ENCODE results near the gene OR2B2.

The OR2B2 gene

DNA sequence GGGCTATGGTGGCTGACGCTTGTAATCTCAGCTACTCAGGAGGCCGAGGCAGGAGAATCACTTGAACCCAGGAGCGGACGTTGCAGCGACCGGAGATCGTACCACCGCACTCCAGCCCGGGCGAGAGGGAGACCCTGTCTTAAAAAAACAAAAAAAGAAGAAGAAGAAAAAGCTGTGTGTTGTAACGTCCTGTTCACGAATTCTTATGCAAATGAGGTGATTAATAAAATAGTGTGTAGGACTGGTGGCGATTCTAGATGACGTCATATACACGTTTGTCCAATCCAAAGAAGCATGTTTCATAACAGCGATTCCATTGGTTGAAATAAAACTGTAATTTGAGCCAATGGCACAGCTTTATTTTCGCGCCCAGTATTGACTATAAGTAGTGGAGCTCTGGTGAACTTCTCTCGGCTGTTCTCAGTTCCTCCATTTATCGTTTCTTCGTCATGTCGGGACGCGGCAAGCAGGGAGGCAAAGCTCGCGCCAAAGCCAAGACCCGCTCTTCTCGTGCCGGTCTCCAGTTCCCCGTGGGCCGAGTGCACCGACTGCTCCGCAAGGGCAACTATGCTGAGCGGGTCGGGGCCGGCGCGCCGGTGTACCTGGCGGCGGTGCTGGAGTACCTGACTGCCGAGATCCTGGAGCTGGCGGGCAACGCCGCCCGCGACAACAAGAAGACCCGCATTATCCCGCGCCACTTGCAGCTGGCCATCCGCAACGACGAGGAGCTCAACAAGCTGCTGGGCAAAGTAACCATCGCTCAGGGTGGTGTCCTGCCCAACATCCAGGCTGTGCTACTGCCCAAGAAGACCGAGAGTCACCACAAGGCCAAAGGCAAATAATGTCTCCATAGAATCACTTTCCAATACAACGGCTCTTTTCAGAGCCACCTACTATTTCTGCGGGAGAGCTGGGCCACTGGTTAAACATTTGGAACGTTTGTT, 47.0 kb downstream of the OR2B2 start (continued):
- TF ChIP-seq HOXD13 (CRISPR knock-in tag; IDR thresholded peaks at IDR 0.05; ENCODE audit: borderline replicate concordance) (no peak), HOXC10 (CRISPR knock-in tag; IDR thresholded peaks at IDR 0.05) (no peak), ZNF560 (tag by site-specific recombination; IDR thresholded peaks at IDR 0.05; ENCODE audit: borderline replicate concordance) (no peak), SETDB1 (IDR thresholded peaks at IDR 0.05; ENCODE audit: insufficient read length, low read length) (peak; percentile 87), ZNF248 (tag by site-specific recombination; IDR thresholded peaks at IDR 0.05) (no peak)

DNA sequence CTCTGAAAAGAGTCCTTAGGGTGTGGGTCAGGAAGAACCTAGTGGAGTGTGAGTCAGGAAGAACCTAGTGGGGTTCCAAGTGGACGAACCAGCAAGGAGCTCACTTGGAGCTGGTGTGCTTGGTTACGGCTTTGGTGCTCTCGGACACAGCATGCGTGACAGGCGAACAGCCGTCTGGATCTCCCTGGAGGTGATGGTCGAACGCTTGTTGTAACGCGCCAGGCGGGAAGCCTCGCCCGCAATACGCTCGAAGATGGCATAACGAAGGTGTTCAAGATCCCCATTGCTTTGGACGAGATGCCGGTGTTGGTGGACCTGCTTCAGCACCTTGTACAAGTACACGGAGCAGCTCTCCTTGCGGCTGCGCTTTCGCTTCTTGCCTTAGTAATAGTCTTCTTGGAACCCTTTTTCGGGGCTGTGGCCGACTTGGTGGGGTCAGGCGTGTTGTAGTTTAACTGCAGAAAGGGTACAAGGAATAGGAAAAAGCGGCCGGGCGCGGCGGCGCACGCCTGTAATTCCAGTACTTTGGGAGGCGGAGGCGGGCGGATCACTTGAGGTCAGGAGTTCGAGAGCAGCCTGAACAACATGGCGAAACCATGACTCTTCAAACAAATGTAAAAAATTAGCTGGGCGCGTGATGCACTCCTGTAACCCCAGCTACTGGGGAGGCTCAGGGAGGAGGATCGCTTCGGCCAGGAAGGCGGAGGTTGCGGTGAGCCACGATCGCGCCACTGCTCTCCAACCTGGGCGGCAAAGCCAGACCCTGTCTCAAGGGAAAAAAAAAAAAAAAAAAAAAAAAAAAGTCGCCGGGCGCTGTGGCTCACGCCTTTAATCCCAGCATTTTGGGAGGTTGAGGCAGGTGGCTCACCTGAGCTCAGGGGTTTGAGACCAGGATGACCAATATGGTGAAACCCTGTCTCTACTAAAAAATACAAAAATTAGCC, 48.0 kb downstream of the OR2B2 start:
- no peaks in the 10 kb centered on the region for H3K9me3 ChIP-seq (ENCODE audit: control insufficient read depth, insufficient read depth, low read depth, low read length)
- ChIA-PET CTCF (interaction anchor here (0.5 to 1.3 kb wide), 4 partner anchors 22 to 352 kb away, joined by 3 to 7 read pairs (median 4); no protein-coding TSS in a partner anchor), POLR2A (interaction anchor here (0.5 to 5.2 kb wide), 23 partner anchors 9 to 731 kb away, joined by 3 to 189 read pairs (median 5); partner anchors contain the start of genes ZKSCAN8 and ZNF184)
- no peaks in the 10 kb centered on the region for H3K36me3 ChIP-seq (ENCODE audit: control insufficient read depth in 2 of 2, insufficient read depth in 1 of 2, low read length in 2 of 2)
- TF ChIP-seq, protein P1, sequence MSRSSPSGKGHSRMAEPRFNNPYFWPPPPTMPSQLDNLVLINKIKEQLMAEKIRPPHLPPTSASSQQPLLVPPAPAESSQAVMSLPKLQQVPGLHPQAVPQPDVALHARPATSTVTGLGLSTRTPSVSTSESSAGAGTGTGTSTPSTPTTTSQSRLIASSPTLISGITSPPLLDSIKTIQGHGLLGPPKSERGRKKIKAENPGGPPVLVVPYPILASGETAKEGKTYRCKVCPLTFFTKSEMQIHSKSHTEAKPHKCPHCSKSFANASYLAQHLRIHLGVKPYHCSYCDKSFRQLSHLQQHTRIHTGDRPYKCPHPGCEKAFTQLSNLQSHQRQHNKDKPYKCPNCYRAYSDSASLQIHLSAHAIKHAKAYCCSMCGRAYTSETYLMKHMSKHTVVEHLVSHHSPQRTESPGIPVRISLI (tag by site-specific recombination; IDR thresholded peaks at IDR 0.05) = peak; percentile 65; the same call in 1 of the 2 replicates
- TF ChIP-seq SP3 (tag by site-specific recombination; IDR thresholded peaks at IDR 0.05) = no peak
- peak overlapping the region; percentile 63 for H3K27ac ChIP-seq (ENCODE audit: extremely low read depth, low read depth, low read length)
- peak overlapping the region; percentile 78 for H3K4me3 ChIP-seq (ENCODE audit: low read depth, low read length)
- H3K4me1 ChIP-seq (ENCODE audit: control insufficient read depth, insufficient read depth, low read length) = no peaks in the 10 kb centered on the region

DNA sequence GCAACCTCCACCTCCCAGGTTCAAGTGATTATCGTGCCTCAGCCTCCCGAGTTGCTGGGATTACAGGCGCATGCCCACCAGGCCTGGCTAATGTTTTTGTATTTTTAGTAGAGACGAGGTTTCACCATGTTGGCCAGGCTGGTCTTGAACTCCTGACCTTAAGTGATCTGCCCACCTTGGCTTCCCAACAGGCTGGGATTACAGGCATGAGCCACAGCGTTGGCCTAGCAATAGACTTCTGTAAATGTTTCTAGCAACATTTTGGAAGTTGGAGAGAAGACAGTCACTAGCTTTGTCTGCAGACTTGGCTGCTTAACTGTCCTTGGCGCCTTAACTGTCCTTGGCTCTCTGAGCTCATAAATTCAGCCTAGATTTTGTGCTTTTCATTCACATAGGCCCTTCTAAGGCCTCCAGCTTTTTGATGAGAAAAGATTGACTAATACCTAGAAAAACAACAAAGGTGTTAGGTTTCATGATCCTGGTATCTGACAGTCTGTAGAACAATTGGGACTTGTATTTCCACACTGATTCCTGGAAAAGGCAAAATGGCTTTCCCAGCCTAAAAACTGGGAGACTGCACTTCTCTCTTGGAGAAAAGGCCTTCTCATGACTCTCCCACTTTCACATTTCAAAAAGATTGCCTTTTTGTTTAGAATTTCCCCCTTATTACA, 49.7 kb downstream of the OR2B2 start:
- Histone ChIP-seq H3K27ac (ENCODE audit: extremely low read depth, low read depth, low read length) (no peak overlapping the region), H3K36me3 (ENCODE audit: control insufficient read depth in 2 of 2, insufficient read depth in 1 of 2, low read length in 2 of 2) (no peaks in the 10 kb centered on the region), H3K4me1 (ENCODE audit: control insufficient read depth, insufficient read depth, low read length) (no peaks in the 10 kb centered on the region), H3K4me3 (ENCODE audit: low read depth, low read length) (no peak overlapping the region), H3K9me3 (ENCODE audit: control insufficient read depth, insufficient read depth, low read depth, low read length) (no peaks in the 10 kb centered on the region)
- CTCF ChIA-PET = interaction anchor here (0.6 to 0.7 kb wide), 3 partner anchors 39 to 1459 kb away, joined by 3 to 4 read pairs (median 3); no protein-coding TSS in a partner anchor
- POLR2A ChIA-PET = interaction anchor here (0.6 to 4.3 kb wide), 3 partner anchors 9 to 30 kb away, joined by 3 to 22 read pairs (median 3); a partner anchor contains a TSS
- TF ChIP-seq ZNF16 (tag by site-specific recombination; IDR thresholded peaks at IDR 0.05; ENCODE audit: low read depth) (no peak), PRDM1 (tag by site-specific recombination; IDR thresholded peaks at IDR 0.05) (peak; percentile 42; the same call in 1 of the 2 replicates)

DNA sequence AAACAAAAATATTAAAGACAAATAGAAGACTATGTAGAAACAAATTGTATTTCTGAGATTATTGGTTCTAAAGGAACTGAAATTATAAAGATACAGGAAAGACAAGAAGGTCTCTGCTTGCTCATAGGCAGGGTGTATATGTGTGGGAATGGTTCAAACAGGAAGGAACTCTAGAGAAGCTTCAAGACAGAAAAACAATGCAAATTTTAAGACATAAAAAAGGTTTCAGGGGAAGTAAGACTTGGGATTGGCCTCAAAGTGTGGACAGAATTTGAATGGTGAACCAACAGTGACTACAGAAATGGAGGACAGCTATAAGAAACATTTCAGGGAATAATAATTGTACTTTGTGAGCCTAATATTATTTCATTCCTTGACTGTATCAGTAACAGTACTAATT, 50.3 kb downstream of the OR2B2 start:
- H3K36me3 ChIP-seq (ENCODE audit: control insufficient read depth in 2 of 2, insufficient read depth in 1 of 2, low read length in 2 of 2) = no peaks in the 10 kb centered on the region
- no peaks in the 10 kb centered on the region for H3K9me3 ChIP-seq (ENCODE audit: control insufficient read depth, insufficient read depth, low read depth, low read length)
- no peak overlapping the region for H3K4me3 ChIP-seq (ENCODE audit: low read depth, low read length)
- H3K27ac ChIP-seq (ENCODE audit: extremely low read depth, low read depth, low read length) = no peak overlapping the region
- ChIA-PET CTCF (interaction anchor here (0.6 to 0.7 kb wide), 5 partner anchors 10 to 652 kb away, joined by 3 to 4 read pairs (median 3); a partner anchor contains a TSS), POLR2A (interaction anchor here (1.2 to 4.3 kb wide), 3 partner anchors 10 to 31 kb away, joined by 3 to 22 read pairs (median 7); a partner anchor contains a TSS)
- no peaks in the 10 kb centered on the region for H3K4me1 ChIP-seq (ENCODE audit: control insufficient read depth, insufficient read depth, low read length)
- TF ChIP-seq ZNF155 (tag by site-specific recombination; IDR thresholded peaks at IDR 0.05) (no peak), ZNF354C (tag by site-specific recombination; IDR thresholded peaks at IDR 0.05; ENCODE audit: borderline replicate concordance, low read depth) (no peak), KLF8 (tag by site-specific recombination; IDR thresholded peaks at IDR 0.05) (no peak), ZNF664 (tag by site-specific recombination; IDR thresholded peaks at IDR 0.05) (no peak), ZNF670 (tag by site-specific recombination; IDR thresholded peaks at IDR 0.05; ENCODE audit: low read depth) (no peak), ZNF707 (tag by site-specific recombination; IDR thresholded peaks at IDR 0.05) (no peak), ZNF140 (tag by site-specific recombination; IDR thresholded peaks at IDR 0.05) (no peak), ZNF23 (tag by site-specific recombination; IDR thresholded peaks at IDR 0.05; ENCODE audit: borderline replicate concordance) (no peak)
- TF ChIP-seq, protein P2, sequence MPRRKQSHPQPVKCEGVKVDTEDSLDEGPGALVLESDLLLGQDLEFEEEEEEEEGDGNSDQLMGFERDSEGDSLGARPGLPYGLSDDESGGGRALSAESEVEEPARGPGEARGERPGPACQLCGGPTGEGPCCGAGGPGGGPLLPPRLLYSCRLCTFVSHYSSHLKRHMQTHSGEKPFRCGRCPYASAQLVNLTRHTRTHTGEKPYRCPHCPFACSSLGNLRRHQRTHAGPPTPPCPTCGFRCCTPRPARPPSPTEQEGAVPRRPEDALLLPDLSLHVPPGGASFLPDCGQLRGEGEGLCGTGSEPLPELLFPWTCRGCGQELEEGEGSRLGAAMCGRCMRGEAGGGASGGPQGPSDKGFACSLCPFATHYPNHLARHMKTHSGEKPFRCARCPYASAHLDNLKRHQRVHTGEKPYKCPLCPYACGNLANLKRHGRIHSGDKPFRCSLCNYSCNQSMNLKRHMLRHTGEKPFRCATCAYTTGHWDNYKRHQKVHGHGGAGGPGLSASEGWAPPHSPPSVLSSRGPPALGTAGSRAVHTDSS (tag by site-specific recombination; IDR thresholded peaks at IDR 0.05) = no peak
- TF ChIP-seq, protein P3, sequence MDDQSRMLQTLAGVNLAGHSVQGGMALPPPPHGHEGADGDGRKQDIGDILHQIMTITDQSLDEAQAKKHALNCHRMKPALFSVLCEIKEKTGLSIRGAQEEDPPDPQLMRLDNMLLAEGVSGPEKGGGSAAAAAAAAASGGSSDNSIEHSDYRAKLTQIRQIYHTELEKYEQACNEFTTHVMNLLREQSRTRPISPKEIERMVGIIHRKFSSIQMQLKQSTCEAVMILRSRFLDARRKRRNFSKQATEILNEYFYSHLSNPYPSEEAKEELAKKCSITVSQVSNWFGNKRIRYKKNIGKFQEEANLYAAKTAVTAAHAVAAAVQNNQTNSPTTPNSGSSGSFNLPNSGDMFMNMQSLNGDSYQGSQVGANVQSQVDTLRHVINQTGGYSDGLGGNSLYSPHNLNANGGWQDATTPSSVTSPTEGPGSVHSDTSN (CRISPR knock-in tag; IDR thresholded peaks at IDR 0.05) = no peak
- TF ChIP-seq, protein P4, sequence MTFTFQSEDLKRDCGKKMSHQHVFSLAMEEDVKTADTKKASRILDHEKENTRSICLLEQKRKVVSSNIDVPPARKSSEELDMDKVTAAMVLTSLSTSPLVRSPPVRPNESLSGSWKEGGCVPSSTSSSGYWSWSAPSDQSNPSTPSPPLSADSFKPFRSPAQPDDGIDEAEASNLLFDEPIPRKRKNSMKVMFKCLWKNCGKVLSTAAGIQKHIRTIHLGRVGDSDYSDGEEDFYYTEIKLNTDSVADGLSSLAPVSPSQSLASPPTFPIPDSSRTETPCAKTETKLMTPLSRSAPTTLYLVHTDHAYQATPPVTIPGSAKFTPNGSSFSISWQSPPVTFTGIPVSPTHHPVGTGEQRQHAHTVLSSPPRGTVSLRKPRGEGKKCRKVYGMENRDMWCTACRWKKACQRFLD (tag by site-specific recombination; IDR thresholded peaks at IDR 0.05) = no peak

Data from HEK293 (cell line).